DMS 273 treated with DMSO at 0.1 percent for 48 hours (cell line): ENCODE data around the gene HEXB.
"Not testable (repeated sequence)": the region's sequence is repeated elsewhere in the genome, so short reads cannot be mapped to it uniquely, and the experiment has no call there.

Experiments used
- DNase-seq: peaks from one replicate; lab custom pipeline; 2025; lab: John Stamatoyannopoulos, UW

Gene HEXB

DNA sequence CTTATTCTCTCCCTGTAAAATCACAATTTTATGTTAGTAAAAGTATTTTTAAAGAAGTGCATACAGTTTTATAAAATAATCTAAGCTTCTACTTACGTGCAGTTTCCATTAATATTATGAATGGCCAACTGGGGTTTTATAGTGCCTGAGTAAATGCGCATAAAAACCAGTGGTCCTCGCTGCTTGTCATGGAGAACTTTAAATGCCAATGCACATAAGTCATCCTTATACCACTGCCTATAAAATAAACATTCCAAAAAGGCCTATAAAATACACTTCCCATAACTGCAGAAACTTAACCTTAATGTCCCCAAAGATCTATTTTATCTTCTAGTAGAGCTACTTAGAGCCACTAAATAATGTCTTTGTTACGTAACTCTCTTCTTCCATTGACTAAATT lies 53.4 kb downstream of the HEXB start:
- no peak for DNase-seq

DNA sequence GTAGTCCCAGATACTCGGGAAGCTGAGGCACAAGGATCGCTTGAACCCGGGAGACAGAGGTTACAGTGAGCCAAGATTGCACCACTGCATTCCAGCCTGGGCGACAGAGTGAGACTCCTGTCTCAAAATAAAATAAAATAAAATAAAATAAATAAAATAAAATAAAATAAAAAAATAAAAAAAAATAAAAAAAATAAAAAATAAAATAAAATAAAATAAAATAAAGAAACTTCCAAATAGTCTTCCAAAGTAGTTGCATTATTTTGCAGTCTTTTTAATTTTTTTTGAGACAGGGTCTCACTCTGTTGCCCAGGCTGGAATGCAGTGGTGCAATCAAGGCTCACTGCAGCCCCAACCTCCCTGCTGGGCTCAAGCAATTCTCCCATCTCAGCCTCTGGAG lies 63.7 kb downstream of the HEXB start:
- DNase-seq, result not testable (repeated sequence)

DNA sequence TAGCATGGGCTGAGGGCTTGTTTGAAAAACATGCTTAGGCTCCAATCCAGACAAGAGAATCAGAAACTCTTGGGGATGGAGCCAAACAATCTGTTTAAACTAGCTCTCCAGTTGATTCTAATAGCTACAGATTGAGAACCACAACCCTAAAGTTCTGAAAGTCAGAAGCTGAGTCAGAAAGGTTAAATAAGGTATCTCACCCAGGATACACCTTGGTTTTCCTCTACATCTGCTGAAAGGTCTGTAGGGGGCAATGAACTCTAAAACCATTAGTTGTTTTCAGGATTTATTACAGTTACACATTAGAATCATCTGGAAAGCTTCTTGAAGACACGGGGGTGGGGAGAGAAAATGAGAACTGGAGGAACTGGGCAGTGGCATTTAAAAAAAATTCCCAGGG lies 76.2 kb downstream of the HEXB start:
- no peak for DNase-seq

DNA sequence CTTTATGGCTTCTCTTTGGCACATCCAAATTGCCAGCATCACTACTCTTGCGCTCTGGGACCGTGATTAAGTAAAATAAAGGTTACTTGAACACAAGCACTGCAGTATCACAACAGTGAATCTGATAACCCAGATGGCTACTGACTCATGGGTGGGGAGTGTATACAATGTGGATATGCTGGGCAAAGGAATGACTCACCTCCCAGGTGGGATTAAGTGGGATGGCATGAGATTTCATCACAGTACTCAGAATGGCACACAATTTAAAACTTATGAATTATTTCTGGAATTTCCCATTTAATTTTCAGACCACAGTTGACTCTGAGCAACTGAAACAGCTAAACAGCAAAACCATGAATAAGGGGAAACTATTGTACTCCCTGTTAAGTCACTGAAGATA lies 77.6 kb downstream of the HEXB start:
- DNase-seq, result peak; percentile 4

DNA sequence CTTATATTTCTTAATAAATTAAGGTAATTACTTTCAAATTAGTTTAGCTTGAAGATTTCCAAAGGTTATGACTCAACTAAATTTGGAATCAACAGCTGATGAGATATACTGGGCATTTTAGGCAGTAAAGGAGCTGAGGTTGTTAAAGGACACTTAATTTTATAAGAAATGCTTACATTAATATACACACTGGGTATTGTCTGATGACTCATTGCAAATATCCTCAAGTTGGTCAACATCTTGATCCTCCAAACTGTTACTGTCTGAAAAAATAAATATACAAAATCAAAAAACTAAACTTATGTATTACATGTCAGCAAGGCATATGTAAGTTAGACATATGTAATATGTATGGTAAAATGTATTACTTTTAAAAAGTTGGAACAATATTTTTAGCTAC lies 78.5 kb downstream of the HEXB start:
- DNase-seq, result no peak

DNA sequence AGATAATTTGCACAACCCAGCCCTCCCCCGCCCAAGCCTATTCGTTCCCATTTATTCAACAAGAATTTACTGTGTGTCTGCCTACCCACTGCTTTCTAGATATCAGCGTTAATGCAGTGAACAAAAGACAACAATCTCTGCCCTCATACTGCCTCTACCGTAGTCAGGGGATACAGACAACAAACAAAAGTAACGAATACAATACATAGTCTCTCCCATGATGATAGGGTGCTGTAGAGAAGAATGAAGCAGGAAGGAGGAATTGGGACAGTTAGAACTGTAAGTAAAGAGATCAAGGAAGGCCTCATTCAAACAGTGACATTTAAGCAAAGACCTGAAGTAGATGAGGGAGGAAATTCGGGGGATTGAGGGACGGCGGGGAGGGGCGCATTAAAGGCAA lies 80.2 kb downstream of the HEXB start:
- no peak for DNase-seq

DNA sequence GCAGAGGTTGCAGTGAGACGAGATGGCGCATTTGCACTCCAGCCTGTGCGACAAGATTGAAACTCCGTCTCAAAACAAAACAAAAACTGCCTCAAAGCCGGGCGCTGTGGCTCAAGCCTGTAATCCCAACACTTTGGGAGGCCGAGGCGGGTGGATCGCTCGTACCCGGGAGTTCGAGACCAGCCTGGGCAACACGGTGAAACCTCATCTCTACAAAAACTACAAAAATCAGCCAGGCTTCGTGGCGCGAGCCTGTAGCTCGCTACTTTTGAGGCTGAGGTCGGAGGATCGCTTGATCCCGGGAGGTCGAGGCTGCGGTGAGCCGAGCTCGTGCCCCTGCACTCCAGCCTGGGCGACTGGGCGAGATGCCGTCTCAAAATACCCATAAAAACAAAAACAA lies 80.9 kb downstream of the HEXB start:
- DNase-seq, result no peak

DNA sequence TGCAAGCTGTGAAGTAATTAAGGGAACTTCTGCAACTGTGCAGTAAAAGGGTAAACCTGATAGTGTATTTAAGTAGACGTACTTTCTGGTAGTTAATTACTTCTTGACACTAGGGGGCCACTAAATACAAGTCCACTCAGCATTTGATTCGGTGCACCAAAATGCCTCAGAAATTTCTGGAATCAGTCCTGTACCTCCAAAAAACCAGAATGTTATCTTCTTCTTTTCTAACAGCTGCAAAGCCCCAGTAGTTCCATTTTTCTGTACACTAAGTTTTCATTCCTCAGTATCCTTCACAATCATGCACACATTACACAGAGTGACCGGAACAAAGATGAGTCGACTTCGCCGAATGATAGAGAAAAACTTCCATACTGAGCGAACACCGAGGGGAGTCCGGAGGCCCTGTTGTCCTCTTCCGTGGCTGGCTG lies 81.4 kb downstream of the HEXB start:
- peak; percentile 2 for DNase-seq

DNA sequence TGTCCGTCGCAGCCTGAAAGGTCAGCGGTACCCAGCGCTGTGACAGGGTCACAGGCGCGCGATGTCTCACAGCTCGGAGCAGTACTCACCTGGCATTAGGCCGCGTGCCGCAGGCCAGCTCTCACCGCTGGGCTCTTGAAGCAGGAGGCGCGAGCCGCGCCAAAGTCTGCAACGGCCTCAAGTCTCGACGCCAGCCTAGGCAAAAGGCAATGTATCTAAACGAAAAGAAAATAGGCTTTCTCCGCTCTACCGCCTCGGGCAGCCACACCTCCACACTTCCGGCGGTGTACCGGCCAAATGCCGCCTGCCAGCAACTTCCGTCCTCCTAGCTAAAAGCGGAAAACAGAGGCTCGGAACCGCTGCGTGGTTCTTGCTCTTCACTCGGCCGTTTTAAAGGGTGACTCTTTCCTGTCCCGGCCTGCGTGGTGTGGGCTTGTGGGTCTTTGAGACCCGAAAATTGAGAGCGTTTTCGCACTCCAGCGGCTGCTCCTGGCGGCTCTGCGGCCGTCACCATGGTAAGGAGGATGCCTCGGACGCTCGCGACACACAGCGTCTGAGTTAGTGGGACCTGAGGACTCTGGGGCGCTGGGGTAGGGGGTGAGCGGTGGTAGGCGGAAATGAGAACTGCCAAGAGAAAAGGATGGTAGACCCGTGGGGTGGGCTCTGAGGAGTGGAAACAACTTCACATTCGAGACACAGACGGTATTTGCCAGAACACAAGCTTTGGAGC lies 82.0 kb downstream of the HEXB start, which contains the start of the genes GFM2 and NSA2:
GFM2 (minus strand) TSS at position 269 of the 730 bp plus-strand sequence. CDS start 3,375 bp downstream, outside the sequence.
NSA2 (plus strand) TSS at position 401 of the 730 bp plus-strand sequence; CDS start at position 513, 112 bp downstream.
- DNase-seq, result peak; percentile 88

DNA sequence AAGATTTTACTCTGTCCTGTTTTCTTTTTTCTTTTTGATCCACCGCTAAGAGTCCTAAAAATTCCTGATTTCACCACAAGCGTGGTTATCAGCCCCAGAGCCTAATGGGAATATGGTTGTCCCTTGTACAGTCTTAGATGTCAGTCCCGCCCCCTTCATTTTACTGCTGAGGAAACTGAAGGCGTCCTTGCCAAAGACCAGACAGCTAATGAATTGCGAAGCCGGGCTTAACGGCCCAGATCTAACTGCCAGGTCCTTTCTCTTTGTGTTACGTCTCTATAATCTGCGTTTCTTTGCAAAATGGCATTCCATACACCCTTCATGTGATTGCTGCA lies 82.5 kb downstream of the HEXB start:
- no peak for DNase-seq
